Lung microvascular endothelial cell (primary cell): ENCODE data around the gene CFAP99. TPM values are rescaled to one million over a fixed set of nuclear protein-coding genes. Genes with fewer than 3 reads are reported as not detected.

ENCODE experiments used
- DNase-seq, 2 donors: peaks; one replicate each; pipeline versions ENCODE4 v3.0.0 to v3.0.0-alpha.2; 2010; ENCODE audit warnings: low read depth in 2 of 2
- total RNA-seq: library from RNA; depleted of rRNA; stranded (reverse); fragments of >200 nt; gene quantifications from 2 replicates; pipeline ENCODE4 v1.2.1, GENCODE V29; 2014

Gene CFAP99
- total RNA-seq, 1 donor from 2014 or later: not detected

DNA sequence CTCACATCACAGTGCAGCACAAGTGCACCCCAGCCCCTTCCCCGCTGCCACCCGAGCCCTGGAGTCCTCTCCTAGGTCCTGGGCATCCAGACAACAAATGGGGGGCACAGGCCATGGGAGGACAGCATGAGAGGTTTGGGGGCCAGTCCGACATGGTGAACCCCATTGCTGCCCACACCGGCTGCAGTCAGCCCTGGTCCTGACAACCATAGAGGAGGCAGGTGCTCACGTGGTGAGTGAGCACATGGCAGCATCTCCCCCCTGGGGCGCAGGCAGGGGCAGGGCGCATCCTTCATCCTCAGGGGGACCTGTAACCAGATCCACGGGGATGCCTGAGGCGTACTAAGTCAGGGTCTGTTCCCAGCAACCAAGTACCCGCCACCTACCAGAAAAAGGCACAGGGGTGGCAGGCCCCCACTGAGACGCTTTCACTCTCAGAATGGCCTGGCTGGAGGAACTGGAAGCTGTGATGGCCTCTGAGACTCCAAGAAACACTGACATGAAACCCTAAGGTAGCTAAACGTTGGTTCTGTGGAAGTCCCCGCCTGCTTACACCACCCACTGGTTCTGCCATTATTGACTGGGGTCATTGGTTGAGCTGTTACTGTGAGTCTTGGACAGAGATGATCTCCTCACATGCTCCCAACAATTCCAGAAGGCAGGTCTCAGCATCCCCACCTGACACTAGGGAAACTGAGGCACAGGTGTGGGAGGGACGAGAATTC, 6.8 kb upstream of the CFAP99 start:
- no peak for DNase-seq

DNA sequence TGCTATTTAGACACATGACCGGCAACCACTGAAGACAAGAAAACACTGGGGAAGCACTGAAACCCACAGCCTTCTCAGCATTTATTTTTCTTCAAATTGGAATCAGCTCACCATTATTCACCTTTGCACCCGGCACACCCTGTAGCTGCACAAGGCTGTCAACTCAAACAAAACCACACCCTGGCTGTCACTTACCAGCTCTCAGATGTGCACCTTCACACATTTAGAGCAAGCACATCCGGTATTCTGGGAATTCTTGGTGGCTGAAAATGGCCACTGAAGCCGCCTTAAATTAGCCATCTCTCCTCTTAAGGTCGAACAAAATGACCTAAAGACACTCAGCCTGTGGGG, 6.2 kb upstream of the CFAP99 start:
- no peak for DNase-seq

DNA sequence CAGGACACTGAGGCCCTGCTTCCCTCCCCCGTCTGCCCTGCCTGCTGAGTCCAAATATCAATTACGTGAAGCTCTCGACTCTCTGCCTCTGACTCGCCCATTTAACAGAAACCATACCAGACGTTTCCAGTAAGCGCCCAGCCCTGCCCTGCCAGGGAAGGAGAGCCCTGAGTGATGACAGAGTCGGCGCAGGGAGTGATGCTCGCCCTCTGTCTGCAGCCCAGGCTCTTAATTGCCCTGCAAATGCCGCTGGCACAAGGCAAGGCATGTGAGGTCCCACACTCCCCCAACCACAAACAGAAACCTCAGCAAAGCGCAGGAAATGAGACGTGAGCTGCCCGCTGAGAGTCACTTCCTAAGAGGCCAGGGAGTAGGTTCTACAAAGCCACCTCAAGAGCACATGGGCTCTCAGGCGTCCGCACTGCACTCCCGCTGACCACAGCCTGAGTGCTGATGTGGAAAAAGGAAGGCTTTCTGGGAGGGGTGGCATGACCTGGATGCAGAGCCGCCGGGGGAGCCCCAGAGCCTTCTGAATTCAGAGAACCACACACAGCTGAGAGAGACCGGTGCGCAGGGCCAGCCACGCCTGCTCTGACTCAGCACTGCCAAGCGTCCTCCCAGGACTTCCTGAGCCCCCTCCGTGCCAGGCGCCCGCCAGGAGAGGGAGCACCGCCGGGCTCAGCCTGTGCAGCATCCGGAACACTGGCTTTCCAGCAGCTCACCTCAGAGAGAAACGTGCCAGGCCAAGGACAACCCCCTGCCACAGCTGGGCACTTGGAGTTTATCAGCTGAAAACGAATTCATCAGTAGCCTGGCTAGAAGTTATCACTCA, 5.7 kb upstream of the CFAP99 start:
- peak; percentile 91 to 95 for DNase-seq

DNA sequence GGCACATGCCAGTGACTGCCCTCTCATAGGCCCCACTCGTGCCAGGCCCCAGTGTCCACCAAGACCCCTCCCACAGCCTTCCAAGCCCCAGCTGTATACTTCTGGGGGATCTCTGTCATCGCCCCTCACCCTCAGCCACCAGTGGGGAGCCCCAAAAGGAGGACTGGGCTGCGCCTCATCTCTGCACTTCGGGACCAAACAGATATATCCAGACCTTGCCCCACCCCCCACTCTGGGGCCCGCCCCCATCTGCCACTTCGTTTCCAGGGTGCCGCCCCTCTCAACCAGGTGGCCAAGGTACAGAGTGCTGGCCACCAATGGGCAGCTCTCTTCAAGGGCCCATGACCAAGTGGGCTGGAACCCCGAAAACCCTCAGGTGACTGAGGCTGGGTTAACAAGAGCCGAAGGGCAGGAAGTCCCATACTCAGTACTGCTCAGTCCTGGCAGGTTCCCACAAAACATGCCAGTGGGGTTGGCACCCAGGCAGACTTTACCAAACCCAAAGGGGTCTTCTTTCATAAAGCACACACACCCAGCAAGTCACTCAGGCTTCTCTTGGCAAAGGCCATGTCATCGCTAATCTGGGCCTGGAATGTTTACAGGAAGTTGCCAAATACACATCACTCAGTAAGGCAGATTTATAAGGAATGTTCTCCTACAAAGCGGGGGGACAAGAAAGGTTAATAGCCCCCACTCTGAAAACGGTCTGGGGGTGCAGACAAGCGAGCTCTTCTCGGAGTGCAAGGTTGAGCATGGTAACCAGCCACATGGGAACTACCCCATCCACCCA, 4.7 kb upstream of the CFAP99 start:
- DNase-seq: peak; percentile 52

DNA sequence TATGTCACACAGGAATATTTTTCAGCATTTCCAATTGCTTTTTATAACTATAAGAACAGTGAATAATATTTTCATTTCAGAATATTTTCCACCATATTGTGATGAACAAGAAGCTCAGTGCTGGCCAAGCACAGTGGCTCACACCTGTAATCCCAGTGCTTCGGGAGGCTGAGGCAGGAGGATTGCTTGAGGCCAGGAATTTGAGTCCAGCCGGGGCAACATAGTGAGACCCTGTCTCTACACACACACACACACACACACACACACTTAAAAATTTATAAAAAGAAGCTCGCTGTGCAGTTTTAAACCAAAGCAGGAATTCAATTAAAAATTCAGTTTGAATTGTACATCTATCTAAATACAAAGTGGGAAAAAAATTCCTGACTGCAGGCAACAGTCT, 3.5 kb upstream of the CFAP99 start:
- DNase-seq: no peak

DNA sequence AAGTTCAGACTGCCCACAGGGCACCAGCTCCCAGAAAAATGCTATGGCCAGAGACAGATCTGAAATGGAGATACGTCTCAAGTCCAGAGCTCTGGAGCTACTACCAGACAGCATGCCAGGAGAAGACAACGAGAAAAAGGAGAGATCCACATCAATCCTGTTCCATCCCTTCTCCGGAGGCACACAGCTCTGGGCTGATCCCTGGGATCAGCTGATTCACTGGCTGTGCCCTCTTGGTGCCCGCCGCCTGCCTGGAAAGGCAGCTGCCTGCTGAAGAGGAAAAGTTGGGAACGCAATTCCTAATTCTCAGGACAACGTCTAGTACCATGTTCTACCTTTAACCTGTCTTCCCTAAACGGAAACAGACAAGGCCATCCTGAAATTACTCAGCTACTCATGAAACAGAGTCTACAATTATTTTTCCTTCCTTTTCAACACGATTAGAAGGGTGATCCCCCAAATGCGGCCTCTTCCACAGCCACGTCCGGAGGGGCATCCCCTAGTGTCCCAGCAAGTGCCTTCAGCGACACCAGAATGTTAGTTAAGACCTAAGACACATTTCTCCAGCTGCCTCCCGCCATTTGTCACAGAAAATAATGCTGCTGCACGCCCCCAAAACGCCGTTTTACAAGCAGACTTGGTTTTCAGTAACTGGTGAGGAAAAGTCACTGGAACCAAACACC, 2.7 kb upstream of the CFAP99 start:
- DNase-seq: no peak

DNA sequence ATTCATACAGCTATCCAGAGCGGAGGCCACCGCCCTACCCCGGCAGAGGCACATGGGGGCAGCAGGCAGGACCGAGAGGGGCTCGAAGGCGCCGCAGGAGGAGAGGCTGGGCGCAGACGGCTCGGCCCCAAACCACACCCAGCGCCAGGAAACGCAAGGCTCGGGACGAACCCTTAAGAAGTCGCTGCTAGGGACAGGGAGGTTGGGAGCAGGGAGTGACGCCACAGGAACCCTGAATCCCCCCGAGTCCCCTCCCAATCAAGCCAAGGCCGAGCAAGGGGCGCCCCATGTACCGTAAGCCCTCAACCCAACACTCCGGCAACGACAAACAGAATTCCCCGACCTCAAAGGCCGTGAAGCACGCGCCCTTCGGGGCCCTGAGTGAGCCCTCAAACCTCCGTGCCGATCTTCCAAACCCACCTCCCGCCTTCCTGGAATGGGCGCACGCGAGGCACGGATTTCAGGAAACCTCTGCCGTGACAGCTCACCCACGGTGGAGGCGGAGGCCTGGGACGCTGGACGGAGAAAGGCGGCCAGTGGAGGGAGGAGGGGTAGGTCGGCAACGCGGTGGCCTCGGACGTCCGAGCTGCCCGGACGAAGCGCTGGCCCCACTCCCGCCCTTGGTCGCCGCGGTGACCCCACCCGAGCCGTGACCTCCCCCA, 2.1 kb upstream of the CFAP99 start:
- DNase-seq: peak; percentile 39 to 48

DNA sequence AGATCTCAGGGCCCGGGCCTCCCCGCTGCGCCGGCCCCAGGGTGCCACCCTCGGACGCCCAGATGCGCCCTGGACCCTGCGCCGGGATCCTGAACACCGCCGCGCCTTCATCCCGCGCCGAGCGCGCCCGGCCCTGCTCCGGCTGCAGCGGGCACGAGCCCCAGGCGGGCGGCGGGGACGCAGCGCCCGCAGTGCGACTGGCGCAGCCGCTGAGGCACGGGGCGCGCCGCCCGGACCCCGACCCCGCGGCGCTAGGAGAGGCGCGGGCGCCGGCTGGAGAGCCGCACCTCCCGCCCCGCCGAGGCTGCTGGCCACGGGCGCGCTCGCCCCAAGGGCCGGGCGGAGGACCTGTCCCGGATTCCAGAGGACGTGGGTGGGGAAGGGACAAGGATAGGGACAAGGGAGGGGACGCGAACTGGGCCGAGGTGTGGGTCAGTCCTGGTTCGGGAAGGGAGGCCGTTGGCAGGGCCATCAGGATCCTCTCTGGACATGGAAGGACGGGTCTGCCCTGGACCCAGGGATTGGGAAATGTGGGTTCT, 1.5 kb upstream of the CFAP99 start:
- DNase-seq: peak; percentile 17 to 48

DNA sequence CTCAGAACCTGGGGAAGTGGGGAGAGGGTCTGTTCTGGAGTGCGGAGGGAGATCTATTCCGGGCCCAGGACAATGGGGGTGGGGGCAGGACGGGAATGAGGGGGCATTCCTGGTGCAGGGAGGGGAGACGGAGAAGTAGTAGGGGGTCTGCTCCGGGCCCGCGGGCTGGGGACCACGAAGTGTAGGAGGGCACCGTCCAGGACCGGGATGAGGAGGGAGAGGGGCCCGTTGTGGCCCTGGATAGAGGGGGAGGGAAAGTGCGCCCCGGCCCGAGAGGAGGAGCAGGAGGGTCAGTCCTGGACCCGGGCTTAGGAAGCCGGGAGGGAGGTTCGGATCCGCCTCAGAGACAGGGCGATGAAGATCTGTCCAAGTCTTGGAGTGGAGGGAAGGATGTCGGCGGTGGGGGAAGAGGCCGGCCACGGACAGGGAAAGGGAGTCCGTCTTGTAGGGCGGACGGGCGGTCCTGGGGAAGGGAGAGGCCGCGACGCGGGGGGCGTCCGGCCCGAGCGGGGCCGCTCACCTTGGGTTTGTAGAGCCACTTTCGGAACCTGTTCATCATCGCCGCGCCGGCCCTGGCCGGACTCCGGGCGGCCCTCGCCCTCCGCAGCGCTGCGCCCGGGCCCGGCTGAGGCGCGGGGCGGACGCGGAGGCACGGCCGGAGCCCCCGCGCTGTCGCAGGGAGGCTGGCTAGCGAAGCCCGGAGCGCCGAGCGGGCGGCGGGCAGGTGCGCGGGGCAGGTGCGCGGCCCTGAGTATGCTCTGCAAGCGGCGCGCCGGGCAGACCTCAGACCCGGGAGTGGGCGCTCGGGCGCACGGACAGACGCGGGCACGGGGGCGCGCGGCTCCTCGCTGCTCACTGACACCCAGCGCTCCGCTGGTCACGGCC, 748 bp upstream of the CFAP99 start, which contains the start of gene ZFYVE28:
Gene ZFYVE28, minus strand, starts transcription at position 881 of the 885 bp plus-strand sequence. Its CDS starts 322 bp downstream, at position 559.
- peak; percentile 28 to 42 for DNase-seq

DNA sequence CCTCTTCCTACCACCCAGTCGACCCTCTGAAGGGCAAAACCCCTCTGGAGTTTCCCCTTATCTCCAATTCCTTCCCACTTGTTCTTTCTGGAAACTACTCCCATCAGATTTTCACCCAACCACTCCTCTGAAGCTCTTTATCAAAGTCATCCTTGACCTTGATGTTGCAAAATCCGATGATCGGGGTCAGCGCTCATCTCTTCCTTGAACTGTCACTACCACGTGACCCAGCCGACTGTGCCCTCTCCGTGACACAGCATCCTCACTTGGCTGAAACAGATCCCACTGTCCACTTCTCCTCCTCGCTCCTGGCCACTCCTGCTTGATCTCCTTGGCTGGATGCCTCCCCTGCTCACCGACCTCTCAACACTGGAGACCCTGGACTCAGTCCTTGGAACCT, 1.1 kb downstream of the CFAP99 start:
- DNase-seq: no peak

DNA sequence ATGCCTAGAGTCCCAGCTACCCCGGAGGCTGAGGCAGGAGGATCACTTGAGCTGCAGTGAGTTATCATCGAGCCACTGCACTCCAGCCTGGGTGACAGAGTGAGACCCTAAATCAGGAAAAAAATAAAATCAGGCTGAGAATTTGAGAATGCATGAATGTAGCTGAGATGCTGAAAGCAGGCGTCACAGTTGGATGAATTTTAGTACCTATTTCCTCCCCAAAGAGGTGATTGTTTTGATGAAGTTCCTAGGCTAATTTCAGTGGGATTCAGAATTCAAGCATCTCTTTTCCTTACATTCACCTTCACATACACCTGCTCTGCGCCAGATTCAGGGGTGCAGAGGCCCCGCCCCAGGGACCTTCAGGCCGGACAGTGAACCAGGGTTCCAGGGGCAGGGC, 3.2 kb downstream of the CFAP99 start:
- DNase-seq: no peak

DNA sequence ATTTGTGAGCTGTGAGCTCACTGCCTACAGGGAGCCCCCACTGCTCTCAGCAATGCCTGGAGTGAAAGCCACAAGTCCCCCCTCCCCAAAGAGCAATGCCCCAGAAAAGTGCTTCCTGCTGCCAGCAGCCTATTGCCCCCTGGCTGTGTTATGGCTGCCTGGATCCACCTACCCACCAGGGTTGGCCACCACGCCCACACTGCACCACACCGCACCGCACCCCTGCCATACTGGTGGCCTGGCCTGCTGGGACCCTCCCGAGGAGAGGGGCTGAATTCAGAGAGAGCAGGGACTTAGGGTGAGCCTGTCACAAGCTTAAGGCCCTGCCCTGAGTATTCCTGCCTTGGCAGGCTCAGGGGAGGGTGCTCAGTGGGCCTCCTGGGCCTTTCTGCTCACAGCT, 4.3 kb downstream of the CFAP99 start:
- no peak for DNase-seq

DNA sequence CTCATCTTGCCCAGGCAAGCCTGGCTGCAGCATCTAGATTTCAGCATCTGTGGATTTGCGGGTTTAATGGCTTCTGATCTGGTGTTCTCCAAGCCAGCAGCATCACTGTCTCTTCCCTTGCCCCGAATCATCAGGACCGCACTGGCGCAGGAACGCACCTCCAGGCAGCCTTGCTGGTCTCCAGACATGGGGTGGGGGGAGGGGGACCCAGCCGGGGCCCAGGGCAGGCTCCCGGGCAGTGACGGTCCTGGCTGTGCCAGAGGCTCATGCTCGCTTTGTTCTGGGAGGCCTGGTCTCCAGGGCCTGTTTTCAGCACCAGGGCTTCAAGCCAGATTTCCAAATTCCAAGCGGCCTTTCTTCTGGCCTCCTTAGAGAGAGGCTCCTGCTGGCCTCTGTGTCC, 4.9 kb downstream of the CFAP99 start:
- no peak for DNase-seq

DNA sequence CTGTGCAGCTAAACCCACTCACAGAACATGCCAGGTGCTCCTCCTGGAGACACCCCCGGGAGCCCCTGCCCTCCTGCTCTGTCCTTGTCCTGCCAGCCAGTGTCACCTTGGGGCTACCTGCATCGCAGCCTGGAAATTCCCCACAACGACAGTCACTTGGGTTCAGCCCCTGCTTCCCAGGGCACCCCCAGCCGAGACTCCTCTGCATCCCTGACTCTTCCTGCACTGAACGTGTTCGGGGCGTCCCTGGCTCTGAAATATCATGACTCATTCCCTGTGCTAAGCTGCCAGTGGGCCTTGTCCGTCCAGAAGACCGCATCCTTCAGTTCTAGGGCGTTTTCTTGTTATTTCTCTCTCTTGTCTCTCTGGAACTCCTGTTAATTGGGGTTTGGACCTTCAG, 5.8 kb downstream of the CFAP99 start:
- peak in 1 of 2 donors; percentile 29 for DNase-seq

DNA sequence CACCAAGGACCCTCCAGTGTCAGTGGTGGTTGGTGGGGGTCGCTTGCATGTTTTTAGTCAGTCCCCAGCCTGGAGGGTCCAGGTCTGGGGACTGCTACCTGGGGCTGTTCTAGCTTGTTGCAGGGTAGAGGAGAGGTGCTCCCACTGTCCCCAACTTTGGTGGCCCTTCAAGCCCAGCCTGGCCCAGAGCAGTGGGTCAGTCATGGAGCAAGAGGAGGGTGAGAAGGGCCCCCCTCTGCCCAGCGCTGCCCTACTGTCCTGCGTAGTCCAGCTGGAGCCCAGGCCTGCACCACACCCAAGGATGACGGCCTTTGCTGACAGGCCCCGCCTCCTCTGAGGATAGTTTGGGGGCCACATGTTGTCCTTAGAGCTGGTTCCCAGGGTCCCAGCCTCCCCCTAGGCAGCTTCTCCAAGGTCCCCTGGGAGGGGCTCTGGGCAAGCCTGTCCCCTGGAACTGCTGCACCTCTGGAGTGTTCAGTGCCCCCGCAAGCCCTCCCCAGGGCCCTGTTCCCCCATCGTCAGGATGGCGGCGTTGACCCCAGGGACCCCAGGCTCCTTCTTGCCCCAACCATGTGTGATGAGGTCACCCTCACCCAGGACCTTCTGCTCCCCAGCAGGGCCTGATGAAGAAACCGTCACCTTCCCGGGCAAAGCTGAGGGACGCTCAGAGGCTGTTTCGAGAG, 6.8 kb downstream of the CFAP99 start:
- no peak for DNase-seq

DNA sequence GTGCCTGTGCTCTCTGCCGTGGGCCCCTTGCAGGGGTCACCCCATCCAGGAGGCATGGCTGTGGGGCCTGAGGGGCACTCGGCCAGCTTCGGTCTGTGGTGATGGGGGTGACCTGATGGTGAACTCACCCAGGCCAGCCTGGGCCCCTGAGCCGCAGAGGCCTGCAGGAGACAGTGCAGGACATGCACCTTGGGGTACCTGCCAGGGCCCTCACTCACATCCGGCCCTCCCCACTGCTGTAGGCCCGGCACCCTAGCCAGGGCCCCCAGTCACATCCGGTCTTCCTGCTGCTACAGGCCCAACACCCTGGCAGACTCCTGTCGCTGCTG, 7.3 kb downstream of the CFAP99 start:
- DNase-seq: no peak

DNA sequence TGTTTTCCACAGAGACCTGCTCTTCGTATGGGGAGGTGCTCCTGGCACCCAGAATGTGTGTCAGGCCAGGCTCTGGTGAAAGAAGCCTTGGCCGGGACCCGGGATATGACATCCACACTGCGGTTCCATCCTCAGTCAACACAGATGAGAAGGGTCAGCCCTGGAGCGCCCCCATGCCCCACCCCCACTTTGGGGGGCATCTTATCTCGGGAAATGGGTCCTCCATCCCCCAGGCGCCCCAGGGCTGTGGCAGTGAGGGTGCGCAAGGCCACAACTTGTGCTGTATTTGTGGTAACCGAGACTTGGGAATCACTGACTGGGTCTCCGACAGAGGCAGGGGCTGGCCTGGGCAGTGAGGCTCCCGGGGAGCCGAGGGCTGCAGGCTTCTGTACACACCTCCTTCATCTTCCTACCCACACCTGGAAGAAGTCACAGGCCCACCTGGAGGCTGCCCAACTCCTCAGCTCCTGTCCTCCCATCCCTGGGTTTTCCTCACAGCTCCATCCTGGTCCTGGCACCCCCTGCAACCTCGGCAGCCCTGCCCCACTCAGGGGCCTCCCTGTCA, 8.0 kb downstream of the CFAP99 start:
- DNase-seq: no peak

DNA sequence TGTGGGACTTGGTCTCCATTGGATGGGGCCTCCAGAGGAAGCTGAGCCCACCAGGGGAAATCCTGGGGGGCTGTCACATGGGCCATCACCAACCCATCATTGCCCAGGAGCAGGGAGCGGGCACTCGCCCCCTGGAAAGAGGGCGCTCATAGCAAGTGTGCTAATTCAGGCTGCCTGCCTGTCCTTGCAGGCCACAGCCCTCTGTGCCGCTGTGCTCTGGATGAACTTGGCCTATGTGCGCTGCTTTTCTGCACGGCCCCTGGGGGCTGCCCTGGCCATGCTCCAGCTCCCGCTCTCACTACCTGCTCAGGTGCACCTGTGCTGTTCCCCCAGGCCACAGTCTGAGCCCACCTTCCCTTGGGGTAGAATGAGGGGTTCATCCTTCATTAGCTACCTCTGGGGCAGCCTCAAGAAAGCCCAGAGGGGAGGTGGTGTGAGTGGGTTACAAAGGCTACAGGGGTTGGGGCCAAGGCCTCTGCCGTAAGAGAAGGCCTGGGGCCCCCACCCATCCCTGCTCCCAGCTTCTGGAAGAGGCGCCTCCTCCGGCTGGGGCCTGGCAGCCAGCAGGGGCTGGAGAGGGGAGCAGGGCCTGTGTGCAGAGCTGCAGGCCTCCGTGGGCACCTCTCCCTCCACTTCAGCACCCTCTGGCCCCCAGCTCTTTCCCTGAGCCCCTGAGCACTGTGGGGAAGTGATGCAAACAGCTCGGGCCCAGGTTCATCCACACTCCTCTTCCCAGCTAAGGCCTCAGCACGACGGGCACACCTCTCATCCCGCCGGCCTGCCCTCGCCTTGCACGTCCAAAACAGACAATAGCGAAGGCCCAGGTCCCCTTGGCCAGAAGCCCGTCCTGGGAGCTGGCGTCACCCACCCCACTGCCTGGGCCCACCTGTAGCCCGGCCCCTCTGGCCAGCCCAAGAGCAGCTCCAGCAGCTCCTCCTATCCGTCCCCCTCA, 8.9 kb downstream of the CFAP99 start:
- no peak for DNase-seq
